Heart left ventricle (tissue), 16 donors: ENCODE data around the gene TIAM2. TPM values are rescaled to one million over a fixed set of nuclear protein-coding genes. Genes with fewer than 3 reads are reported as not detected.

ENCODE experiments used
- ATAC-seq, 4 donors: fragments of 200-7000 bp; cut with Tn5 transposase; one replicate each; pipeline ENCODE4 v1.9.1; 2020 to 2022; ENCODE audit warnings: moderate library complexity in 4 of 4, mild to moderate bottlenecking in 3 of 4, moderate number of reproducible peaks in 1 of 4
- DNase-seq, 5 donors: peaks; one replicate each; pipeline ENCODE4 v3.0.0-alpha.2; 2020
- H3K27ac ChIP-seq, 12 donors: fragments of 200-600 bp; sonication (generic) in 4 of 12; one replicate each; pipeline versions ENCODE4 v1.5.0 to v1.8.0; 2016 to 2022; ENCODE audit warnings: mild to moderate bottlenecking in 2 of 12
- H3K27me3 ChIP-seq, 9 donors: fragments of 200-600 bp; sonication (generic) in 2 of 9; one replicate each; pipeline versions ENCODE4 v1.5.1 to v1.8.0; 2016 to 2022; ENCODE audit warnings: mild to moderate bottlenecking in 3 of 9
- H3K36me3 ChIP-seq, 9 donors: fragments of 200-600 bp; sonication (generic) in 2 of 9; one replicate each; pipeline versions ENCODE4 v1.5.0 to v1.8.0; 2018 to 2022; ENCODE audit warnings: mild to moderate bottlenecking in 2 of 9
- H3K4me1 ChIP-seq, 12 donors: fragments of 200-600 bp; sonication (generic) in 4 of 12; one replicate each; pipeline versions ENCODE4 v1.5.0 to v1.8.0; 2016 to 2022; ENCODE audit warnings: mild to moderate bottlenecking in 3 of 12
- H3K4me3 ChIP-seq, 12 donors: fragments of 200-600 bp; sonication (generic) in 4 of 12; one replicate each; pipeline versions ENCODE4 v1.5.0 to v1.8.0; 2017 to 2022; ENCODE audit warnings: mild to moderate bottlenecking in 9 of 12, moderate library complexity in 4 of 12
- H3K9me3 ChIP-seq, 12 donors: fragments of 200-600 bp; sonication (generic) in 4 of 12; one replicate each; pipeline versions ENCODE4 v1.5.0 to v1.8.0; 2016 to 2022; ENCODE audit warnings: mild to moderate bottlenecking in 1 of 12
- POLR2A ChIP-seq, 2 donors: fragments of 450-650 bp; IDR thresholded peaks; one replicate each; pipeline ENCODE4 v1.6.1; 2017; ENCODE audit warnings: antibody characterized with exemption in 2 of 2, mild to moderate bottlenecking in 2 of 2, moderate library complexity in 2 of 2
- WGBS, 4 donors: extraction: QIAGEN DNeasy Blood & Tissue Kit in 2 of 4; methylation state at CpG; one replicate each; pipeline versions ENCODE4 v1.1.5 to v1.1.7; 2013 to 2018; 5-methylcytosine and 5-hydroxymethylcytosine counted together
- intact Hi-C, 10 donors: fragments of 100-400 bp; cut with DNase I; formaldehyde crosslinking; loops; one replicate each; pipeline versions ENCODE4 v1.11.1 to v1.14.2; 2022
- polyA plus RNA-seq, 2 donors: library from polyadenylated mRNA; stranded (reverse); fragments of 200-250 nt; gene quantifications; one replicate each; pipeline ENCODE4 v1.2.3, GENCODE V29; 2013
- total RNA-seq, 9 donors: library from RNA; depleted of rRNA in 2 of 9; stranded (reverse); fragments of >200 nt in 2 of 9; fragmentation: NEBNext Ultra II Directional in 3 of 9; extraction: Animal tissue kit (Norgen Biotek cat#: 25700) in 3 of 9; gene quantifications; one replicate each; pipeline versions ENCODE4 v1.1.0 to v1.2.4, GENCODE V29; 2016 to 2023
- TF ChIP-seq, protein P1 (sequence below), 12 donors: fragments of 200-600 bp; sonication (generic) in 4 of 12; IDR thresholded peaks; one replicate each; pipeline versions ENCODE4 v1.5.0 to v1.8.0; 2018 to 2022; ENCODE audit warnings: antibody characterized with exemption in 12 of 12, mild to moderate bottlenecking in 5 of 12
- donor health status: ischemic (EF 13 %, LVEDD 7.1; RV severe dilation, severe dysfunction).
- donor health status: healthy with polysubstance abuse.
- donor health status: DM: no; HTN: yes; CAD: no.
- donor health status: DM: no; HTN: no; CAD: no.
- donor health status: ischemic (EF 25% LVEDD 6.9; RV normal size, moderate dysfunction).
- donor health status: ischemic (EF 25% LVEDD 5.7; RV mildly dilated, moderate dysfunction).
- donor health status: healthy.
- donor health status: DM: yes; HTN: yes; CAD: no.
- donor health status: ischemic (EF 35%, LVEDD 5.7; RV mildly dilated, moderate dysfunction).
- donor health status: nonischemic (EF 11% LVEDD 7.7; RV severe dilation, severe dysfunction).
- donor health status: DM: yes; HTN: yes; CAD: no.
- donor health status: PGD.
- donor health status: ischemic (EF 29% LVEDD 5.4; RV normal size, mild dysfunction).
- donor health status: nonischemic (EF 23%, LVEDD 6.1; RV moderate dilation, normal function).

TIAM2 gene
- total and polyA plus RNA-seq, 11 donors, result 4.6 to 16.5 (median 12.6) TPM

DNA sequence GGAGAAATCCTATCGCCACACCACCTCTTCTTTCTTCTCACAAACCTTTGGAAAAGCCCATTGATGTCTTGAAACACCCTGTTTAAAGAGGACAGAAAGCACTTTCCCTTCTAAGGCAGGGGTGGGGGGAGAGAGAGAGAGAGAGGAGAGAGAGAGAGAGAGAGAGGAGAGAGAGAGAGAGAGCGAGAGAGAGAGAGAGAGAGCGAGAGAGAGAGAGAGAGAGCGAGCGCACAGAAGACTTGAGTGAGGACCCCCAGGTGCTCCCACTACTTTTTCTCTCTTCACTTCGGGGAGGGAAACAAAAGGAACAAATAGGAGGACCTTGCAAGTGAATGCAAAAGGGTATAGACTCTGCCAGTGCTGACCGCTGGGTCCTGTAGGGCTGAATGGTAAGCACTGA lies 52.4 kb downstream of the TIAM2 start:
- intact Hi-C loops, result no loop called here
- WGBS, 4 donors, result 66 to 92% (median 80%) methylated on average over 7 of the region's 7 CpGs
- Histone ChIP-seq H3K27me3 (no peaks in the 10 kb centered on the region), H3K36me3 (no peaks in the 10 kb centered on the region), H3K4me3 (no peak overlapping the region), H3K4me1 (no peaks in the 10 kb centered on the region), H3K9me3 (no peaks in the 10 kb centered on the region), H3K27ac (no peak overlapping the region)
- TF ChIP-seq, protein P1, sequence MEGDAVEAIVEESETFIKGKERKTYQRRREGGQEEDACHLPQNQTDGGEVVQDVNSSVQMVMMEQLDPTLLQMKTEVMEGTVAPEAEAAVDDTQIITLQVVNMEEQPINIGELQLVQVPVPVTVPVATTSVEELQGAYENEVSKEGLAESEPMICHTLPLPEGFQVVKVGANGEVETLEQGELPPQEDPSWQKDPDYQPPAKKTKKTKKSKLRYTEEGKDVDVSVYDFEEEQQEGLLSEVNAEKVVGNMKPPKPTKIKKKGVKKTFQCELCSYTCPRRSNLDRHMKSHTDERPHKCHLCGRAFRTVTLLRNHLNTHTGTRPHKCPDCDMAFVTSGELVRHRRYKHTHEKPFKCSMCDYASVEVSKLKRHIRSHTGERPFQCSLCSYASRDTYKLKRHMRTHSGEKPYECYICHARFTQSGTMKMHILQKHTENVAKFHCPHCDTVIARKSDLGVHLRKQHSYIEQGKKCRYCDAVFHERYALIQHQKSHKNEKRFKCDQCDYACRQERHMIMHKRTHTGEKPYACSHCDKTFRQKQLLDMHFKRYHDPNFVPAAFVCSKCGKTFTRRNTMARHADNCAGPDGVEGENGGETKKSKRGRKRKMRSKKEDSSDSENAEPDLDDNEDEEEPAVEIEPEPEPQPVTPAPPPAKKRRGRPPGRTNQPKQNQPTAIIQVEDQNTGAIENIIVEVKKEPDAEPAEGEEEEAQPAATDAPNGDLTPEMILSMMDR (IDR thresholded peaks at IDR 0.05), result no peak
- TF ChIP-seq POLR2A (IDR thresholded peaks at IDR 0.05), result no peak
- no peak for ATAC-seq
- DNase-seq, result no peak

DNA sequence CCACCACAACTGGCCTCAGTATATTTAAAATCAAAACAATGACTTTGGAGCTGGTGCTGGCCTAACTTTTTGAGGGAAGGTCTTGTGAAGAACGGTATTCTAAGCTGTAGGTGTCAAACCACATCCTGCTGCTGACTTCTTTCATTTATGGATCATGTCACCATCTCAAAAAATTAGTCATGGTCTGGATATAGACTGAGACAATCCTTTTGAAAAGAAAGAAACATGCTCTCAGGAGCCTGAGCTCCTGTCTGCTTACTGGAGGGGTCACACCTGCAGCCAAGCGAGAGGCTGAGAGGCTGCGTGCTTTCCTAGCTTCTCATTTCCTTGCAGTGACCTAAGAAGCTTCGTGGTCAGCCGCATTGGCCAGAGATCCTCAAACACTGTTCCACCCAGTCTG lies 55.2 kb downstream of the TIAM2 start:
- Histone ChIP-seq H3K27ac (no peak overlapping the region), H3K36me3 (no peaks in the 10 kb centered on the region), H3K4me1 (no peaks in the 10 kb centered on the region), H3K27me3 (no peaks in the 10 kb centered on the region), H3K4me3 (no peak overlapping the region), H3K9me3 (no peaks in the 10 kb centered on the region)
- intact Hi-C loops, result no loop called here
- WGBS, 4 donors, result 85 to 94% (median 91%) methylated on average over 5 of the region's 5 CpGs
- no peak for ATAC-seq
- no peak for DNase-seq
- no peak for TF ChIP-seq POLR2A (IDR thresholded peaks at IDR 0.05)
- TF ChIP-seq, protein P1 (IDR thresholded peaks at IDR 0.05), result no peak

DNA sequence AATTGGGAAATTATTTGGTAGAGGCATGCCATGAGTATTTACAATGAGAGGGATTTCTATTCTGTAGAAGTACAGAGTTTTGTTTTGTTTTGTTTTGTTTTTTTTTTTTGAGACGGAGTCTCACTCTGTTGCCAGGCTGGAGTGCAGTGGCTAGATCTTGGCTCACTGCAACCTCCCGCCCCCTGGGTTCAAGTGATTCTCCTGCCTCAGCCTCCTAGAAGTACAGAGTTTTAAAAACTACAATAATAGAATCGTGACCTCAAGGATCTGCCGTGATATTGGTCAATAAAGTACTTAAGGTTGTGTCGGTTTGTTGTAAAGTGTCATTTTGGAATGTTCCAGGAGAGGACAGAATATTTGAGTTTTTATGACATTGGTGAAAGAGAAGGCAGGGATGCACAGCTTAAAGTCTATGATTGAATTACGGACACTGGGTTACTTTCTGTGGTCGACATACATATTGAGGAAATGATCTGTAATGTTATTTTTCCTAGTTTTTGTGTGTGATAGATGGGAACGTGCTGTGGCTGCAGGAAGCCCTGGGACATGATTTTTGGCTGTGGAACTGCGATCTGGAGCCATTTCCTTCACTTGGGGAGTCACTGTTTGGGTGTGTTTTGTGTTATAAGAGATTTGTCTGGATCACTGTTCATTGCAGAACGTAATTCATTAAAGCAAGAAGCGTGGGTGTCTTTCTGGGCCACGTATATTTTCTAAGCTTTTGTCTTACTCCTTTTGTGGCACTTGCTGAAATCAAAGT lies 59.6 kb downstream of the TIAM2 start:
- H3K27me3 ChIP-seq, result no peaks in the 10 kb centered on the region
- no peaks in the 10 kb centered on the region for H3K36me3 ChIP-seq
- intact Hi-C loops, result no loop called here
- 51 to 65% (median 56%) methylated on average over 12 of the region's 12 CpGs for WGBS, 4 donors
- H3K27ac ChIP-seq, result no peak overlapping the region
- no peak for TF ChIP-seq POLR2A (IDR thresholded peaks at IDR 0.05)
- TF ChIP-seq, protein P1 (IDR thresholded peaks at IDR 0.05), result no peak
- no peaks in the 10 kb centered on the region for H3K9me3 ChIP-seq
- ATAC-seq, result no peak
- DNase-seq, result no peak
- H3K4me1 ChIP-seq, result no peaks in the 10 kb centered on the region
- H3K4me3 ChIP-seq, result peak overlapping the region in 1 of 12 donors; percentile 20

DNA sequence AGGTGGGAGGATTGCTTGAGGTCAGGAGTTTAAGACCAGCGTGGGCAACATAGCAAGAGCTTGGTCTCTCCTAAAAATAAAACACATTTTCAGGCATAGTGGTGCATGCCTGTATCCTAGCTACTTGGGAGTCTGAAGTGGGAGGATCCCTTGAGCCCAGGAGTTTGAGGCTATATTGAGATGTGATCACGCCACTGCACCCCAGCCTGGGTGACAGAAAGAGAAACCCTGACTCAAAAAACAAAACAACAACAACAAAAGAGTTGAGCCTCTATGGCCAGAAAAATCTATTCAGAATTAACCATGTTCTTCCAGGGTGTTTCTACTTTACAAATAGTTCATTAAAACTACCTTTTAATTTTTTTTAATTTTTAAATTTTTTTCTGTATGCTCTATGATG lies 60.6 kb downstream of the TIAM2 start:
- 84 to 95% (median 89%) methylated on average over 2 of the region's 2 CpGs for WGBS, 4 donors
- Histone ChIP-seq H3K4me3 (no peak overlapping the region), H3K4me1 (no peaks in the 10 kb centered on the region), H3K27ac (no peak overlapping the region), H3K9me3 (peaks cover 0 to 3% (median 0%) of the 10 kb centered on the region in 12 donors), H3K27me3 (no peaks in the 10 kb centered on the region), H3K36me3 (no peaks in the 10 kb centered on the region)
- intact Hi-C loops, result no loop called here
- TF ChIP-seq, protein P1 (IDR thresholded peaks at IDR 0.05), result no peak
- no peak for TF ChIP-seq POLR2A (IDR thresholded peaks at IDR 0.05)
- ATAC-seq (no peak), DNase-seq (no peak)
